Measurements from ENCODE around the gene DOCK4.

DOCK4 gene

DNA sequence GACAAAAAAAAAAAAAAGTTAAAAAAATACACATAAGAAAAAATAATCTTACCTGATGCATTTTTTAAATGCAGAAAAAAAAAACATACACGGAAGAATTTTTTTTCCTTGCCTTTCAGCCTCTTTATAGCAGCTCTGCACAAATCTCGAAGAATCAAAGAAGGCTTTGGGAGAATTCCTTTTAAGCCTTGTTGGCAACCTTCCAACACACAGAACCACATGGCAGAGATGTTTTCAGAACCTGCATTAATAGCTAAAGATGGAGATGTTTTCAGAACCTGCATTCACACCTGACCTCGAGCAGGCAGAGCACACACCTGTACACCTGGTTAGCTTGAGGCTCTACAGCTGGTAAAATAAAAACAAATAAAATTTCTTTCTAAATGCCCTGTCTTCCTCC lies 65.6 kb downstream of the DOCK4 start:
- DNase-seq (ENCODE audit: low read depth in 1 of 2, low spot score in 1 of 2): no peak

GRCh38 chr7:112138938-112139337 lies 67.3 kb downstream of the DOCK4 start:
- Histone ChIP-seq H3K27me3 (ENCODE audit: insufficient read depth, poor library complexity, severe bottlenecking) (no peaks in the 10 kb centered on the region), H3K27ac (replicated peaks) (no peak overlapping the region), H3K4me3 (replicated peaks; ENCODE audit: insufficient read depth, low read length) (no peak overlapping the region)
- DNase-seq (ENCODE audit: low read depth in 1 of 2, low spot score in 1 of 2): no peak
- no peak for TF ChIP-seq SPI1 (IDR thresholded peaks at IDR 0.05; ENCODE audit: borderline replicate concordance, low read depth)
- no peak for TF ChIP-seq POLR2AphosphoS5 (IDR thresholded peaks at IDR 0.05; ENCODE audit: low read depth)
- TF ChIP-seq, protein P1, sequence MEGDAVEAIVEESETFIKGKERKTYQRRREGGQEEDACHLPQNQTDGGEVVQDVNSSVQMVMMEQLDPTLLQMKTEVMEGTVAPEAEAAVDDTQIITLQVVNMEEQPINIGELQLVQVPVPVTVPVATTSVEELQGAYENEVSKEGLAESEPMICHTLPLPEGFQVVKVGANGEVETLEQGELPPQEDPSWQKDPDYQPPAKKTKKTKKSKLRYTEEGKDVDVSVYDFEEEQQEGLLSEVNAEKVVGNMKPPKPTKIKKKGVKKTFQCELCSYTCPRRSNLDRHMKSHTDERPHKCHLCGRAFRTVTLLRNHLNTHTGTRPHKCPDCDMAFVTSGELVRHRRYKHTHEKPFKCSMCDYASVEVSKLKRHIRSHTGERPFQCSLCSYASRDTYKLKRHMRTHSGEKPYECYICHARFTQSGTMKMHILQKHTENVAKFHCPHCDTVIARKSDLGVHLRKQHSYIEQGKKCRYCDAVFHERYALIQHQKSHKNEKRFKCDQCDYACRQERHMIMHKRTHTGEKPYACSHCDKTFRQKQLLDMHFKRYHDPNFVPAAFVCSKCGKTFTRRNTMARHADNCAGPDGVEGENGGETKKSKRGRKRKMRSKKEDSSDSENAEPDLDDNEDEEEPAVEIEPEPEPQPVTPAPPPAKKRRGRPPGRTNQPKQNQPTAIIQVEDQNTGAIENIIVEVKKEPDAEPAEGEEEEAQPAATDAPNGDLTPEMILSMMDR (IDR thresholded peaks at IDR 0.05; ENCODE audit: insufficient read depth, low read length): no peak
- no peak for TF ChIP-seq GABPA (IDR thresholded peaks at IDR 0.05; ENCODE audit: low read depth)
- TF ChIP-seq, protein P2, sequence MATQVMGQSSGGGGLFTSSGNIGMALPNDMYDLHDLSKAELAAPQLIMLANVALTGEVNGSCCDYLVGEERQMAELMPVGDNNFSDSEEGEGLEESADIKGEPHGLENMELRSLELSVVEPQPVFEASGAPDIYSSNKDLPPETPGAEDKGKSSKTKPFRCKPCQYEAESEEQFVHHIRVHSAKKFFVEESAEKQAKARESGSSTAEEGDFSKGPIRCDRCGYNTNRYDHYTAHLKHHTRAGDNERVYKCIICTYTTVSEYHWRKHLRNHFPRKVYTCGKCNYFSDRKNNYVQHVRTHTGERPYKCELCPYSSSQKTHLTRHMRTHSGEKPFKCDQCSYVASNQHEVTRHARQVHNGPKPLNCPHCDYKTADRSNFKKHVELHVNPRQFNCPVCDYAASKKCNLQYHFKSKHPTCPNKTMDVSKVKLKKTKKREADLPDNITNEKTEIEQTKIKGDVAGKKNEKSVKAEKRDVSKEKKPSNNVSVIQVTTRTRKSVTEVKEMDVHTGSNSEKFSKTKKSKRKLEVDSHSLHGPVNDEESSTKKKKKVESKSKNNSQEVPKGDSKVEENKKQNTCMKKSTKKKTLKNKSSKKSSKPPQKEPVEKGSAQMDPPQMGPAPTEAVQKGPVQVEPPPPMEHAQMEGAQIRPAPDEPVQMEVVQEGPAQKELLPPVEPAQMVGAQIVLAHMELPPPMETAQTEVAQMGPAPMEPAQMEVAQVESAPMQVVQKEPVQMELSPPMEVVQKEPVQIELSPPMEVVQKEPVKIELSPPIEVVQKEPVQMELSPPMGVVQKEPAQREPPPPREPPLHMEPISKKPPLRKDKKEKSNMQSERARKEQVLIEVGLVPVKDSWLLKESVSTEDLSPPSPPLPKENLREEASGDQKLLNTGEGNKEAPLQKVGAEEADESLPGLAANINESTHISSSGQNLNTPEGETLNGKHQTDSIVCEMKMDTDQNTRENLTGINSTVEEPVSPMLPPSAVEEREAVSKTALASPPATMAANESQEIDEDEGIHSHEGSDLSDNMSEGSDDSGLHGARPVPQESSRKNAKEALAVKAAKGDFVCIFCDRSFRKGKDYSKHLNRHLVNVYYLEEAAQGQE (IDR thresholded peaks at IDR 0.05; ENCODE audit: insufficient replicate concordance, low read depth): no peak

More for the DNA sequence above, 65.6 kb downstream of the DOCK4 start:
- Histone ChIP-seq H3K4me3 (replicated peaks; ENCODE audit: insufficient read depth, low read length) (no peak overlapping the region), H3K27me3 (ENCODE audit: insufficient read depth, poor library complexity, severe bottlenecking) (no peaks in the 10 kb centered on the region), H3K27ac (replicated peaks) (no peak overlapping the region)
- TF ChIP-seq, protein P1 (IDR thresholded peaks at IDR 0.05; ENCODE audit: insufficient read depth, low read length): no peak
- TF ChIP-seq, protein P2 (IDR thresholded peaks at IDR 0.05; ENCODE audit: insufficient replicate concordance, low read depth): no peak
- TF ChIP-seq GABPA (IDR thresholded peaks at IDR 0.05; ENCODE audit: low read depth) (no peak), POLR2AphosphoS5 (IDR thresholded peaks at IDR 0.05; ENCODE audit: low read depth) (no peak), SPI1 (IDR thresholded peaks at IDR 0.05; ENCODE audit: borderline replicate concordance, low read depth) (no peak)

GRCh38 chr7:112138325-112138852 lies 67.8 kb downstream of the DOCK4 start:
- no peaks in the 10 kb centered on the region for H3K27me3 ChIP-seq (ENCODE audit: insufficient read depth, poor library complexity, severe bottlenecking)
- TF ChIP-seq POLR2AphosphoS5 (IDR thresholded peaks at IDR 0.05; ENCODE audit: low read depth): no peak
- TF ChIP-seq, protein P1 (IDR thresholded peaks at IDR 0.05; ENCODE audit: insufficient read depth, low read length): no peak
- TF ChIP-seq GABPA (IDR thresholded peaks at IDR 0.05; ENCODE audit: low read depth): no peak
- no peak overlapping the region; the same call in 1 of the 2 replicates for H3K27ac ChIP-seq (replicated peaks)
- H3K4me3 ChIP-seq (replicated peaks; ENCODE audit: insufficient read depth, low read length): no peak overlapping the region
- DNase-seq (ENCODE audit: low read depth in 1 of 2, low spot score in 1 of 2): no peak
